HG03097 (cell line): ENCODE measurements around the gene PSMB10.
"Not testable (repeated sequence)": the region's sequence is repeated elsewhere in the genome, so short reads cannot be mapped to it uniquely, and the experiment has no call there.

Source experiments
- ATAC-seq: cut with Tn5 transposase; IDR thresholded peaks from one replicate; pipeline ENCODE4 v1.9.1; 2021; ENCODE audit not compliant: unreplicated experiment, low FRiP score

The PSMB10 gene

GRCh38 chr16:67928147-67928546 is 8.5 kb downstream of the PSMB10 start:
- no peak for ATAC-seq

- ATAC-seq: no peak
These were observed 9.3 kb downstream of the PSMB10 start for GRCh38 chr16:67927131-67927941.

- no peak for ATAC-seq
These were observed 10.4 kb downstream of the PSMB10 start for GRCh38 chr16:67926181-67926750.

- ATAC-seq: no peak
These were observed 12.3 kb downstream of the PSMB10 start for GRCh38 chr16:67924140-67924906.

GRCh38 chr16:67923414-67924116 is 13.1 kb downstream of the PSMB10 start:
- no peak for ATAC-seq

- no peak for ATAC-seq
These were observed 13.9 kb downstream of the PSMB10 start for GRCh38 chr16:67922740-67923139.

GRCh38 chr16:67922221-67922620 is 14.4 kb downstream of the PSMB10 start:
- ATAC-seq: no peak

GRCh38 chr16:67919622-67920221 is 16.9 kb downstream of the PSMB10 start:
- no peak for ATAC-seq

GRCh38 chr16:67917852-67918236 is 18.8 kb downstream of the PSMB10 start:
- no peak for ATAC-seq

GRCh38 chr16:67917140-67917851 is 19.4 kb downstream of the PSMB10 start:
- ATAC-seq: no peak

- no peak for ATAC-seq
These were observed 20.6 kb downstream of the PSMB10 start for GRCh38 chr16:67915831-67916723.

GRCh38 chr16:67915496-67915769 is 21.2 kb downstream of the PSMB10 start:
- ATAC-seq: not testable (repeated sequence)

- no peak for ATAC-seq
These were observed 21.7 kb downstream of the PSMB10 start for GRCh38 chr16:67914758-67915495.

GRCh38 chr16:67910158-67910557 is 26.5 kb downstream of the PSMB10 start:
- no peak for ATAC-seq

- no peak for ATAC-seq
These were observed 27.5 kb downstream of the PSMB10 start for GRCh38 chr16:67909056-67909742.

- ATAC-seq: no peak
These were observed 29.1 kb downstream of the PSMB10 start for GRCh38 chr16:67907397-67908180.

GRCh38 chr16:67902831-67903230 is 33.8 kb downstream of the PSMB10 start:
- no peak for ATAC-seq
